Transverse colon (tissue), 4 donors: ENCODE results near the gene PER2.

Experiments used
- EP300 ChIP-seq: sonication (generic); formaldehyde crosslinking; IDR thresholded peaks from one replicate; pipeline ENCODE4 v1.6.1; 2017; ENCODE audit warnings: antibody characterized with exemption, low read depth
- POLR2A ChIP-seq: fragments of 450-650 bp; IDR thresholded peaks from one replicate; pipeline ENCODE4 v1.6.1; 2016; ENCODE audit warnings: antibody characterized with exemption, mild to moderate bottlenecking, moderate library complexity
- POLR2AphosphoS5 ChIP-seq, 3 donors: sonication (generic); formaldehyde crosslinking; IDR thresholded peaks; one replicate each; pipeline ENCODE4 v1.6.1; 2016; ENCODE audit warnings: antibody characterized with exemption in 3 of 3
- TF ChIP-seq, protein P1 (sequence below), 5 experiments: fragments of 200-600 bp in 3 of 5; fragments of 450-650 bp in 2 of 5; sonication (generic) in 3 of 5; IDR thresholded peaks; 1 replicate in 2 of 5; 2 replicates in 3 of 5; pipeline ENCODE4 v1.5.1; 2016 to 2017; ENCODE audit warnings: antibody characterized with exemption in 5 of 5, inconsistent platforms in 3 of 5, mild to moderate bottlenecking in 2 of 5, moderate library complexity in 1 of 5

DNA sequence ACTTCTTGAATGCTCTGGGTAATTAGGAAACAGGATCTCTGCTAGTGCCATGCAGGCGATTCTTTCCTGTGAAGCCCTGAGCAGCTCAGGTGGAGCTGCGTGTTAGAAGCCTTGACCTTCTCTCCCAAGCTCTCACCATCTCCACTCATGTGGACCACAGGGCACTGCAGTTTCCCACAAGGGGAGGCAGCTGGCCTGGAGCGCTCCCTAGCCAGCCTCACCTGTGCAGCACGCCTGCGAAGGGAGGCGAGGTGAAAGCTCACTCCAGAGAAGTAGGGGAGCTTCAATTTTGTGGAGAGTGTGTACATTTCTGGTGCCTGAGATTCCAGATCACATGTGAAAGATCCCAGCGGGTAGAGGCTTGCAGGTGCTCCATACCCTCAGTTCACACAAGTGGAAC, 37.5 kb downstream of the PER2 start:
- no peak for TF ChIP-seq POLR2A
- TF ChIP-seq, protein P1, sequence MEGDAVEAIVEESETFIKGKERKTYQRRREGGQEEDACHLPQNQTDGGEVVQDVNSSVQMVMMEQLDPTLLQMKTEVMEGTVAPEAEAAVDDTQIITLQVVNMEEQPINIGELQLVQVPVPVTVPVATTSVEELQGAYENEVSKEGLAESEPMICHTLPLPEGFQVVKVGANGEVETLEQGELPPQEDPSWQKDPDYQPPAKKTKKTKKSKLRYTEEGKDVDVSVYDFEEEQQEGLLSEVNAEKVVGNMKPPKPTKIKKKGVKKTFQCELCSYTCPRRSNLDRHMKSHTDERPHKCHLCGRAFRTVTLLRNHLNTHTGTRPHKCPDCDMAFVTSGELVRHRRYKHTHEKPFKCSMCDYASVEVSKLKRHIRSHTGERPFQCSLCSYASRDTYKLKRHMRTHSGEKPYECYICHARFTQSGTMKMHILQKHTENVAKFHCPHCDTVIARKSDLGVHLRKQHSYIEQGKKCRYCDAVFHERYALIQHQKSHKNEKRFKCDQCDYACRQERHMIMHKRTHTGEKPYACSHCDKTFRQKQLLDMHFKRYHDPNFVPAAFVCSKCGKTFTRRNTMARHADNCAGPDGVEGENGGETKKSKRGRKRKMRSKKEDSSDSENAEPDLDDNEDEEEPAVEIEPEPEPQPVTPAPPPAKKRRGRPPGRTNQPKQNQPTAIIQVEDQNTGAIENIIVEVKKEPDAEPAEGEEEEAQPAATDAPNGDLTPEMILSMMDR (IDR thresholded peaks at IDR 0.05) = no peak
- no peak for TF ChIP-seq EP300
- no peak for TF ChIP-seq POLR2AphosphoS5 (IDR thresholded peaks at IDR 0.05)
